HG03095 (cell line): ENCODE data around the gene OCRL.

ENCODE experiments used
- ATAC-seq: cut with Tn5 transposase; IDR thresholded peaks from one replicate; pipeline ENCODE4 v1.9.1; 2021; ENCODE audit warnings: moderate library complexity; ENCODE audit not compliant: unreplicated experiment

The OCRL gene

DNA sequence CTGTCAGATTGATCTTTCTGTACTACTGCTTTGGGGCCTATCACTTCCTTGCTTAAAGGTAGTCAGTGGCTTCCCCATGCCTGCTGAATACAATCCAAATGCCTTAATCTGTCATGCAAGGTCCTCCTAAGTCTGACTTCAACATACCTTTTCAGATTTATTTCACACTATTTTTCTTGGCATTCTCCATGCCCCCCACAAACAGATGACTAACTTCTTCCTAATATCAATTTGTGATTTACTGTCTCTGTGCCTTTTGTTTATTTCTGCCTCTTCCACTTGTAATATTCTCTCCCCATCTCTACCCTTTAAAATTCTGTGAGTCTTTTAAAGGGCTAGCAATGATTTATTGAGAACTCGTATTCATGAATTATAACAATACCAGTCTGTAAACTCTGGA, 41.8 kb downstream of the OCRL start:
- ATAC-seq = no peak

DNA sequence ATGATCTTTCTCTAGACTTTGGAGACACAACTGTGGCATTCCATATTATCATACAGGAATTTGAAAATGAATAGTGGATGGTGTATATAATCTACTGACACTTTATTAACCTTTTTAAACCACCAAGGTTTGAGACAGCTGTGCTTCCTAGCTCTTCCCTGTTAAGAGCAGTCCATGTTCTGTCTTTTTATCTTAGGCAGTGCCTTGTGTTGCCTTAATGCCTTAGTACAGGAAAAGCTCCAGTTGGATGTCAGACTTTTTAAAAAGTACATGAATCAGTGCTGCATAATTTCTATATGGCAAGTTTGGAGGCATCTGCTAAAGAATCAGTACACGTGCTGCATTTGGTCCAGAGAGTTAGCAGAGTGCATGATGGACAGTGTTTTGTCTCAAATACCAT, 45.1 kb downstream of the OCRL start:
- no peak for ATAC-seq

DNA sequence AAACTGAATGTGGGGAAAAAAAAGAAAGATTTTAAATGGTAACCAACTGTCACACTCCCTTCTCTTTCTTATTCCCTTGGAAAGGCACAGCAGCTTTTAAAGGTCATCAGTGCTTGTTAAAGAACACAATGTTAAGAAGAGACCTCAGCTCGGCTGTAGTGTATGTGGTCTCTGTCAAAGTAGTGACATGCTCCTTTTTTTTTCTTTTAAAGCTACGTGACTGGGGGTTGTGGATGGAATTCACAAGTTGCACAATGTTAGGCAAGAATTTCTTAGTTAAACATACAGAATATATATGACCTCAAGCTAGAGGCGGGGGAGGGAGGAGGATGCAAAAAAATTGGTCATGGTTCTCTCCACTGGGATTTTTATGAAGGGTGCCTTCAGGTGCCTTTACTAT, 45.6 kb downstream of the OCRL start:
- no peak for ATAC-seq

DNA sequence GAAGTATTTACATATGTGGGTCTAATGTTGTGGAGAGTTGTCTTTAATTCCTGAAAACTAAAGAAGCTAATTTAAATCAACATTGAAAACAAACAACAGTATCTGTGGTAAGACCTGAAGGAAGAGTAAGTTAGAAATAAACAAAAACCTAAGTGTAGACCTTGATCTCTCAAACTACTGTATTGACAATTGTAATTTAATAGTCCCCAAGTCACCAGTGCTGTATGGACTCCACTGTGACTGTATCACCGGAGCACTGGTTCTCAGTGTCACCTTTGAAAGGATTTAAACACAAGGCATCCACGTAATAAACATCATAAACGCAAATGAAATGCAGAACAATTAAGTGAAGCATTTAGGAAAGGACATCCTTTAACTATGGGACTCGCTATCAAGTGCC, 46.4 kb downstream of the OCRL start:
- no peak for ATAC-seq

DNA sequence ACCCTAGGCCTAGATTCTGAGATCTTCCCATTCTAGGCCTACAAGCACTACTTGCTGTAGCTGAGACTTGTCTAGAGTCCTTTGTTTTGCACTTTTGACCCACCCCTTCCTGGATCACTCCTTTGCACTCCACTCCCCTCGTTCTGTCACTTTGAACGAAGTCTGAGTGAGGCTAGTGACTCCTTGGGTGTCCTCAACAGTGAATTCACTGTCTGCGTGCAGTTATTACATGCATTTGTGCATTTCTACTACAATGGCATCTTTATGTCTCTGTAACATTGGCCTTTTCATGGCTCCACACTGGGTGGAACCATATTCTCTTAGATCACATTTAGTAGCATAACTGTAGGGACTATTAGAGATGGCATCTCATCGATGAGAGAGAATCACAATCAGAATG, 50.5 kb downstream of the OCRL start:
- ATAC-seq = no peak

DNA sequence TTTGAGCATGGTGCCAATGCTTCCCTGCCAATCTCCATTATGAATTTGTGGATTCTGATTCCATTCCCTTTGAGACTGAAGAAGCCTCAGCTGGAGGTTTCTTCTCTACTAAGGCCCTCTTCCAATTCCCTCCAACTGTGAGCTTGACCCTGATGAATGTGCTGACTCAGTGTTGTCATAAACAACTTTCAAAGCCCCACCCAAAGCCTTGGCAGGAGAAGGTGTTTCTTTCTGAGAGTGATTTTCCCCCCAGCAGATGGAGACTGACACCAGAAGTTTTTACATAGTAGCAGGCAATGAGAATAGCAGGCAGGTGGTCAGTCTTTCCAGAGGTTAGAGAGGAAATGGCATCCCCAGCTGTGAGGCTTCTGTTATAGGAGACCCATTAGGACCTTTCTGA, 53.1 kb downstream of the OCRL start:
- no peak for ATAC-seq

DNA sequence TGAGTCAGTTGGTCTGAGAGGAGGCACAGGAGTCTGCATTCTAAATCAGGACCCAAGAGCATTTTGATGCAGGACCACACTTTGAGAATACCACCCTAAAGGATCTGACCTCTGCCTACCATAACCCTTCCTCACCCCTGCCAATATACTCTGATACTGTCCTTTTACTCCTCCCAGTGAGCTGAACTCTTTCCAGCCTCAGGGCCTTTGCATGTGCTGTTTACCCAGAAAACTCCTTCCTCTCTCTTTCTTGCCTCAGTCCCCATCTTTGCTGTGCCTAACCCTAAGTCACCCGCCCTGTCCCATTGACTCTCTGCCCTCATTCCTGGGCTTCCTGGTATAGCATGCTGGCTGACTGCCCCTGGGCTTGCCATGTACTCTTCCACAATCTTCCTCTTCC, 54.7 kb downstream of the OCRL start:
- no peak for ATAC-seq

DNA sequence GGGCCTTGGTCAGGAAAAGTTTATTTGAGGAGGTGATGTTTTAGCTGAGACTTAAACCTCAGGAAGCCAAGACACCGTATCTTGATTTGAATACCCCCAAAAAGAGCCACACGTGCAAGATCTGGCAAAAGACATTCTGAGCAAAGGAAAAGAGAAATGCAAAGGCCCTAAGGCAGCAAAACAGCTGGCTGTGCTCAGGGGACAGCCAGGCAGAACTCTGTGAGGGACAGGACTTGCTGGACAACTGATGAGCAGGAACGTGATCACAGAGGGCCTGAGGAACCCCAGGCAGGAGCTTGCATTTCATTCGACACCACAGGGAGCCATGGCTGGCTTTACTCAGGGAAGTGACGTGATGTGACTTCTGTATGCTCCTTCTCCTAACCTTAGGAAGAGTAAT, 56.0 kb downstream of the OCRL start:
- no peak for ATAC-seq

DNA sequence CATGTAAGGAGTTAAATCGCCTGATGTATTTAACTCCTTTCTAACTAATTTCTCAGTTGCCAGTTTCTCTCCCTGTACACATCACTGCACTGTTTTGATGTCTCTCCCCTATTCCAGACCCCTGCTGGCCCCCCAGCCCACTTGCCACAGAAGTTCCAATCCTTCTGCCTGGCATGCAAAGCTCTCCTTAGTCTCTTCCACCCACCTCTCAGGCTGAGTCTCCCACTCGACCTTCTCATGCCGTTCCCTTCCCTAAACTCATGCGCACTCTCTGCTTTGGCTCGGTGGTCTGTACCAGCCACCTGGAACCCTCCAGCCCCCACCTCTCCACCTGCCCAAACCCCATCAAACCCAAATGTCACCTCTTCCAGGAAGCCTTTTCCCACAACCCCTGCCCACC, 57.8 kb downstream of the OCRL start:
- no peak for ATAC-seq

DNA sequence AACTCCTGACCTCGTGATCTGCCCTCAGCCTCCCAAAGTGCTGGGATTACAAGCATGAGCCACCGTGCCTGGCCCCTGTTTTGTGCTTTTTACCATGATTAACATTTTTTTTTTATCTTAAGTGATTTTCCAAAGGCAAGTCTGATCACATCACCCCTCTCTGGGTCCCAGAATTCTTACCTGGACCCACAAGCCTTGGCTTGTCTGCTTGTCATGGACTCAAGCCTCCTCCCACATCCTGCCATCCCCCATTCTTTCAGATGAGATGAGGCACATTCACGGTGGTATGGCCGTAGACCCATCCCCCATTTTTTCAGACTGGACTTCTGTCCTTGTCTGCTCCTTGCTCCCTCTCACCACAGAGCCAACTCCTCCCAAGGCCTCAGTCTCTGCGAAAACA, 59.4 kb downstream of the OCRL start:
- ATAC-seq = no peak

DNA sequence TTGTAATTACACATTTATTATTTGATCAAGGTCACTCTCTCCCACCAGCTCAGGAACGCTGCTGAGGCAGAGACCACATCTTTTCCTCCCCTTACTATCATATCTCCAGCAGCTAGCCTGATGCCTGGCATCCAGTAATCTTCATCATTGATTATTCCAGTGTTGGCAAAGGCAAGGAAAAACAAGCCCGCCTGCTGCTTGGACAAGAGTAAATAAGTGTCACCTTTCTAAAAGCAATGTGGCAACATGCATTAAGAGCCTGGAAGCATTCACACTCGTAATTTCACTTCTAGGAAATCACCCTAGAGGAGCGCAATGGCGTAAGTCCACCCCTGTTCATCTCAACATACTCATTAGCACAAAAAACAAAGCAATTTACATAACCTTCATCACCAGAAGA, 59.9 kb downstream of the OCRL start:
- ATAC-seq = no peak

DNA sequence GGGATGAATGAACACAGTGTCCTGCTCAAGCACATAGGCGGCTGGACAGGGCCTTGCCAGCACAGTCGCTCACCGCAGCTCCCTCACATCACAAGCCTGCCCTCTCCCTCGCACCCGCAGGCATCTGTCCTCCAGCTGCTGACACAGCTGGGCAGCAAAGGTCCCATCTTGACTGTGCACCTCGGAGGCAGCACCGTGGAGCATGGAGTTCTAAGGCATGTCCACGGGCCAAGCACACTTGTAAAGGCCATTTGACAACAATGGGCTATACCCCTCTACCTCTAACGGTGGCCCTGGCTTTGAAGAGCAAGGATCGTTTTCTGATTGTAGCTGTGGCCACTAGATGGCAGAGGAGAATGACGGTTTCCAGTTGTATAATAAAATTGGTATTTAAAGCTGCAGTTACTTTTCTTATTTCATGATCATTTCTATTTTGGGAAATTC, 60.9 kb downstream of the OCRL start:
- ATAC-seq = no peak

DNA sequence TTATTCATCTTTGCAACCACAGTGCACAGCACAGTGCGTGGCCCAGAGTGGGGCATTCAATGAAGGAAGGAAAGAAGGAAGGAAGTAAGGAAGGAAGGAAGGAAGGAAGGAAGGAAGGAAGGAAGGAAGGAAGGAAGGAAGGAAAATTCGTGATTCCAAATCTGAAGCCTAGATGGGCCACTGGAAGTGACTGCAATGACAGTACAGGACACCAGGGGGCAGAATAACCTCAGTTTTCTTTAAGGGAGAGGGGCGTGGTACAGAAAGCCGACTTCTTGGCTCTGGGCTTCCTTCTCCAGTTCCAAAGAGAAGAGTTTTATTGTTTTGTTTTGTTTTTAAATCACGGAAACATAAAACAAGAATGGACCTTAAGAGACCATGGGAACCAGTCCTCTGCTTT, 66.9 kb downstream of the OCRL start:
- ATAC-seq = no peak

DNA sequence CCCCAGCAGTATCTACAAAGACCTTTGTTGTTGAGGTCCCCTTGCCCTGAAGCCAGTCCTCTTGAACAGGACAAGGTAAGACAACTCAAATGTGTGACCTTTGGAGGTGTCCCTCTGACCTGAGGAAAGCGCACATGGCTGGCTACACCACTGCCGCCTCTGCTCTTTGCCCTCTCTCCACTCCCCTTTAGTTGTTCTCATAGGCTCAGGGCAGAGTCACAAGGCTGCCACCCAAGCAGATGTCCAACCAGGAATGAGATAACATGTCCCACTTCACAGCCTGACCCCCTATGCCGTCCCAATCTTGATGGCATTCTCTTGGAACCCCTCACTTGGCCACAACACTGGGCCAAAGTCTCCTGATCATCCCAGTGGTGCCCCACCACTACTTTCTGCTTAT, 68.4 kb downstream of the OCRL start:
- ATAC-seq = no peak

DNA sequence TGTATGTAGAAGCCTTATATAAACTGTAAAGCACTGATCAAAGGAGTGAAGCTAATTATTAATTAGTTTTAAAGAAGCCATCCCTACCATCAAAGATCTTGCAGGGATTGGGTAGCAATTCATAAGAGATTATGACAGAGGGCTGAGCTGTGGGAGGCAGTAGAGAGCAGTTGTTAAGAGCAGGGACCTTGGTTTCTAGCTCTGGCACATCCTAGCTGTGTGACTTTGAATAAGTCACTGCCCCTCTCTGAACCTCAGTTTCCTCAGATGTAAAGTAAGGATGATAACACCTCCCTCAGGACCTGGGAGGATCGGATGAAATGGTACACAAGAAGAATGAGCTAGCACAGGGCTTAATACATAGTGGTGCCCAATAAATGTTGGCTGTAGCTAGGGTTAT, 69.3 kb downstream of the OCRL start:
- ATAC-seq = no peak

DNA sequence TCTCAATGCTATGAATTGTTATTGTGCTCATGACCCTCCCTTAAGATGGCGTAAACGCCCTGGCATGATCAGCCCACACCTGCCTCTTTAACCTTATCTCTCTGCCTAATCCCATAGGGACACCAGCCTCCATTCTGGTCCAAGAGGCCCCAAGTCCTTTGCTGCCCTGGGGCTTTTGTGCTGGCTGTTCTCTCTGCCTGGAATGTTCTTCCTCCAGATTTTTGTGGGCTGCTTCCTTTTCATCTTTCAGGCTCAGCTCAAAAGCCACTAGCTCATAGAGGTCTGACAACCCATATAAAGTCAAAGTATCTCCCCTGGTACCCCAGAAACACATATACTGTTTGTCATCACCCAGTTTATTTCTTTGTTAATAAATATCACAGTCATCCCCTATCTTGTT, 72.3 kb downstream of the OCRL start:
- no peak for ATAC-seq

DNA sequence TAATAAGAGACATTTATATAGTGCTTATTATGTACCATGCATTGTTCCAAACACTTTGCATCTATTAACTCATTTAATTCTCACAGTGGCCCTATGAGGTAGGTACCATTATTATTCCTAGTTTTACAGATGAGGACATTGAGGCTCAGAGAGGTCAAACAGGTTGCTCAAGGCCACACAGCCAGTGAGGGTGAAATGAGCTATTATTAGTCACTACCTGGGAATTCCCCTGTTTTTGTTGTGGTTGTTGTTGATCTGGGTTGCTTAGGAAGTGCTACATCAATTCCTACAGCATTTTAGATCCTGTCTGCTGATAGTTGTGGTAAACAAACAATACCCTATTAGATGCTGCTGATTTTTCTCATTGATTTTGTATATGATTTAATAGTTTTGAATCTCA, 73.5 kb downstream of the OCRL start:
- no peak for ATAC-seq

DNA sequence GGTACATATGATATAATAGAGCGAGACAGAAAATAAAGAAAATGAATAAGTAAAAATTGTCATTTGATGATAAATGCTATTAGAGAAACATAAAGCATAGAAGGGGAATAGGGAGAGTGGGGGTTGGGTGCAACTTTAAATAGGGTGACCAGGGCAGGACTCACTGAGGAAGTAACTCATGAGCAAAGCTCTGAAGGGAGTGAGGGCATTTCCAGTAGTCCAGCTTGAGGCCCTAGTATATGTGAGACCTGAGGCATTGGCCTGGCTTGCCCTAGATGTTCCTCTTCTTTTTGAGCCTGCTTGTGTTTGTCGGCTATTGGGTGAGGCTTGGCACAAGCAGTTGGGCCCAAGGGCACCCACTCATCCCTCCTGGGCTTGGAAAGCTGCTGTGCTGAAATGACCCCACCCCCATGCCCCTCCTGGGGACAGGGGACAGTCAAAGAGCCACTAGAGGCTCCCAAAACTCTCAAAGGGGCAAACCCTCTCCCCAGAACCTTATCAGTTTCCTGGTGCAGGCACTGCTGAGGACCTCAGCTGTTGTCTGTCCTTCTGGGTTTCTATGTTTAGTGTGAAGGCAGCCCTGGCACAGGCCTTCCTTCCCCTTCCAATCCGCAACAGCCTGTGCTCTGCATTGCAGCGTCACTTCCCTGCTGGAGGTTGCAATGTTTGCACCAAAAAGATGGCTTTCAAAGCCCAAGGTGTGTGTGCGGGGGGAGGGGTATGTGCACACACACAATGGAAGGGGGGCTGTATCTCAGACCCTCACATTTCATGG, 74.6 kb downstream of the OCRL start:
- ATAC-seq = no peak

DNA sequence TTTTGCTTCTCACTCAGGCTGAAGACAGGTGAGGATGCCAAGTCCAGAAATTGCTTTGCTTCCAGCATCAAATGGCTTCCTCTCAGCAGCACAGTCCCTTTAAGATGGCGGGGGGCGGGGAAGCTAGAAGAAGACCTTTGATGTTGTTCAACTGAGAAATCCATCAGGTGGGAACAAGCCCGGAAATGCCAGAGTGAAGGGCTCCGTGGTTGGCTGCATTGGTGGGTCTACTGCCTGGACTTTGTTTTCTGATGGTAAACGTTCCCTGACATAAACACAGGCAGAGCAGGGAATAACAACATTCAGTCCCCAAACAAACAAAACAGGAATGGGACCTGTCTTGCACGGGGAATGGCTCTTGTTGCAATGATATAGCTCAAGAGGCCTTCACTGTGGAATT, 77.4 kb downstream of the OCRL start:
- ATAC-seq = no peak

DNA sequence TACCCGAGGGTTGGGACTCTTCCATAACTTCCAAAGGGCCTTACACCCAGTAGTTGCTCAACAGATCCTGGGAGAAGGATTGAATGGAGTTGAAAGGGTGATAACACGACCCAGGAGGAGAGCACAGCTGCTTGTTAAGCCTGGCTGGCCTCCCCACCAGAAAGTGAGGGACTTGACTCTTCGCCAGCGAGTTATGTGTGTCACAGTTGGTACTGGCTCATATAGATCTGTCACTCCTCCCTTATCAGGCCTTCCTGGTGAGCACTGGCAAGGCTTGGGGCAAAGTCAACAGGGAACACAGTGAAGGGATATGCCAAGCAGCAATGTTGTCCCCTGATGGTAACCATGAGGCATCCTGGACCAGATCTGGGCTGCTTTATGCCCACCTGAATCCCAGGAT, 78.9 kb downstream of the OCRL start:
- no peak for ATAC-seq

DNA sequence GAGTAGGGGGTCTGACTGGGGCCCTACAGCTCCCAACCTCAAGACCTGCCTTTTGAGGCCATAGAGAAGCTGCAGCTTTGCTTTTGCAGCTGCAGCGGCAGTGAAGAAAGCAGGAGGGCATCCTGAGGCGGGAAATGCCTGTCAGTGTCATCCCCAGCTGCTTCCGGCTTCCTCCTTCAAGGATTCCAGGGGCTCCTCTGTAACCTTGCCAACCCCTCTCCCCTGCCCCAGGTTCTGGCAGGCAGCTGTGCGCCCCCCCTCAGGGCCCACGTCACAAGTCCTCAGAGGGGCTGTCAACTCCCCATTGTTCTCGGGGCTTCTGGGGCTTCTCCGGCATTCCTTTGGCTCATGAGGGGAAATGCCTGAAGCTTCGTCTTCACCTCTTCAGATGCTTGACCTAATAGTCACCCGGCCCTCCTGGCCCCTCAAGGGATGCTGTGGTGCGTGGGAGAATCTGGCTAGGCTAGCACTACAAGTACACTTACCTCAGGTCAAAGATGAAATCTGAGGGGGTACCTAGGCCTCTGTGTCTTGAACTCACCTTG, 82.8 kb downstream of the OCRL start:
- ATAC-seq = no peak

DNA sequence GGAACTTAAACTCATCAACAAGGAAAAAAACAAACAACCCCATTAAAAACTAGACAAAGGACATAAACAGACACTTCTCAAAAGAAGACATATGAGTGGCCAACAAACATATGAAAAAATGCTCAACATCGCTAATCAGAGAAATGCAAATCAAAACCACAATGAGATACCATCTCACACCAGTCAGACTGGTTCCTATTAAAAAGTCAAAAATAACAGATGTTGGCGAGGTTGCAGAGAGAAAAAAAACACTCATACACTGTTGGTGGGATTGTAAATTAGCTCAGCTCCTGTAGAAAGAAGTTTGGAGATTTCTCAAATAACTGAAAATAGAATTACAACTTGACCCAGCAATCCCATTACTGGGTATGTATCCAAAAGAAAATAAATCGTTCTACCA, 86.0 kb downstream of the OCRL start:
- no peak for ATAC-seq

DNA sequence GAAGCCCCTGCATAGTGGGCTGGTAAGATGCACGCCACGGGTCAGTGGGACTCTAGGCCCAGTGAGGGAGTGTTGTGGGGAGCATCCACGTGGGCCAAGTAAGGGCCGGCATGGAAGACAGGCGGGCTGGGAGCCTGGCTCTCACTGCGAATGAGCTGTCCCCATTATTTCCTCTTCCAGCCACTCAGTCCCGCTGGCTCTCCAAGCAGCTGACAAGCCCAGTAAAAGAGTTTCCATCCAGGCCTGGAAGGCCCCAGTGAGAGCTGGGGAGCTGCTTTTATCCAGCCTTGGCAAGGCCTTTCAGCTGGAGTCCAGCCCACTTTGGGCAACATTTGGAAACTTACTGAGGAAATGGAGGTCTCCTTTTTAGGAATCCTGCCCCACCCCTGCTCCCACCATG, 89.8 kb downstream of the OCRL start:
- no peak for ATAC-seq
